ENCODE results near the gene DUSP10. TPM values are rescaled to one million over a fixed set of nuclear protein-coding genes. Genes with fewer than 3 reads are reported as not detected.

DUSP10 gene
- total RNA-seq, 6 donors from 2014 or later: 7.7 to 13.7 (median 11.9) TPM

DNA sequence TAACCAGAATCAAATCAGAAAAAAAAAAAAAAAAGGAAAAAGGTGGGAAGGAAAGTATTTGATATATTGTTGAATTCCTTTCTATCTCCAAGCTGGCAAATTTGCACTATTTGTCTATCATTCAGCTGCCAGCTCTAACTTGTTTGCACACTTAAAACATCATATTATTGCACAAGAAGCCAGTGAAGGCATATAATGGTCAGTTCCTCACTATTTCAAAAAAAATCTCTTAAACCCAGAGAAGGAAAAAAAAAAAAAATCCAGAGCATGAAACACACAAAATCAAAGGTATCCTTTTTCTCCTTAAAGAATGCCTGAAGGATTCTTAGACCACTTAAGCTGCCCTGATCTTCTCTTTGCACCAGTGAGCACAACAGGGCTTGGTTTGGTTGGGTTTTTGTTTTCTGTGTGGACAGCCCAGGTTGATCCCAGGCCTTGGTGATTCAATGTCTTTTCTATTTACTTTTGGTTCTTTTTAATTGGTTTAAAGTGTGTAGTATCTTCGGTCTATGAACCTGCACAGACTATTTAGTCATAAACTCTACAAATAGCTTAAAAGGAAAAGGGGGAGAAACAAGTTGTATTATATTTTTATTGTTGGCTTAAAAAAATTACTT lies 40.2 kb downstream of the DUSP10 start:
- ATAC-seq (ENCODE audit: low FRiP score in 2 of 2) (no peak), DNase-seq (no peak)
- 57 to 77% methylated on average over 1 of the region's 1 CpG for WGBS, 2 donors
- H3K36me3 ChIP-seq: peaks cover 0 to 28% (median 7%) of the 10 kb centered on the region in 4 donors
- no peaks in the 10 kb centered on the region for H3K9me3 ChIP-seq
- TF ChIP-seq POLR2AphosphoS5 (IDR thresholded peaks at IDR 0.05): no peak
- TF ChIP-seq POLR2A (IDR thresholded peaks at IDR 0.05): no peak
- TF ChIP-seq, protein P1, sequence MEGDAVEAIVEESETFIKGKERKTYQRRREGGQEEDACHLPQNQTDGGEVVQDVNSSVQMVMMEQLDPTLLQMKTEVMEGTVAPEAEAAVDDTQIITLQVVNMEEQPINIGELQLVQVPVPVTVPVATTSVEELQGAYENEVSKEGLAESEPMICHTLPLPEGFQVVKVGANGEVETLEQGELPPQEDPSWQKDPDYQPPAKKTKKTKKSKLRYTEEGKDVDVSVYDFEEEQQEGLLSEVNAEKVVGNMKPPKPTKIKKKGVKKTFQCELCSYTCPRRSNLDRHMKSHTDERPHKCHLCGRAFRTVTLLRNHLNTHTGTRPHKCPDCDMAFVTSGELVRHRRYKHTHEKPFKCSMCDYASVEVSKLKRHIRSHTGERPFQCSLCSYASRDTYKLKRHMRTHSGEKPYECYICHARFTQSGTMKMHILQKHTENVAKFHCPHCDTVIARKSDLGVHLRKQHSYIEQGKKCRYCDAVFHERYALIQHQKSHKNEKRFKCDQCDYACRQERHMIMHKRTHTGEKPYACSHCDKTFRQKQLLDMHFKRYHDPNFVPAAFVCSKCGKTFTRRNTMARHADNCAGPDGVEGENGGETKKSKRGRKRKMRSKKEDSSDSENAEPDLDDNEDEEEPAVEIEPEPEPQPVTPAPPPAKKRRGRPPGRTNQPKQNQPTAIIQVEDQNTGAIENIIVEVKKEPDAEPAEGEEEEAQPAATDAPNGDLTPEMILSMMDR (IDR thresholded peaks at IDR 0.05): no peak
- TF ChIP-seq EP300 (IDR thresholded peaks at IDR 0.05): no peak
- H3K27me3 ChIP-seq: no peaks in the 10 kb centered on the region
- H3K4me3 ChIP-seq: no peak overlapping the region
- peaks cover 0 to 5% (median 1%) of the 10 kb centered on the region in 4 donors for H3K4me1 ChIP-seq
- no peak overlapping the region for H3K27ac ChIP-seq

DNA sequence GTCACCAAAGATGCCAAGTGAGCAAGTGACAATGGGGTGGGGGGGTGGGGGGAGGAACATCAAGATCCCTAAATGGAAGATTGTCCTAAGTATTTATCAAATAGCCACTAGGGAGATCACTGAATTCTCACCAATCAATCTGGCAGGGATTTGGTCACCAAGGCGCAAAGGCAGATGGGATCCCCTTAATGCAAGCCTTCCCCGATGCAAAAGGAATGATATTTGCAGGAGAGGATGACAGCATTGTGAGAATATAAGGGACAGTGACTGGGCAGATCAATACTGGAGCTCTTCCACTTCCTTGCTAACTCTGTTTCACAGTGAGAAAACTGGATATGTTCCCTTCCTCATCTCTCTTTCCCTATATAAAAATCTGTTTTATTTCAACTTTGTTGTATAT lies 40.9 kb downstream of the DUSP10 start:
- H3K4me3 ChIP-seq: no peak overlapping the region
- H3K36me3 ChIP-seq: peaks cover 0 to 25% (median 5%) of the 10 kb centered on the region in 4 donors
- TF ChIP-seq EP300 (IDR thresholded peaks at IDR 0.05) (no peak), POLR2A (IDR thresholded peaks at IDR 0.05) (no peak), POLR2AphosphoS5 (IDR thresholded peaks at IDR 0.05) (no peak)
- TF ChIP-seq, protein P1 (IDR thresholded peaks at IDR 0.05): no peak
- WGBS, 2 donors: 48 to 76% methylated on average over 2 of the region's 2 CpGs
- ATAC-seq (ENCODE audit: low FRiP score in 2 of 2): no peak
- peaks cover 0 to 5% (median 1%) of the 10 kb centered on the region in 4 donors for H3K4me1 ChIP-seq
- DNase-seq: no peak
- H3K27ac ChIP-seq: no peak overlapping the region
- no peaks in the 10 kb centered on the region for H3K9me3 ChIP-seq
- no peaks in the 10 kb centered on the region for H3K27me3 ChIP-seq

DNA sequence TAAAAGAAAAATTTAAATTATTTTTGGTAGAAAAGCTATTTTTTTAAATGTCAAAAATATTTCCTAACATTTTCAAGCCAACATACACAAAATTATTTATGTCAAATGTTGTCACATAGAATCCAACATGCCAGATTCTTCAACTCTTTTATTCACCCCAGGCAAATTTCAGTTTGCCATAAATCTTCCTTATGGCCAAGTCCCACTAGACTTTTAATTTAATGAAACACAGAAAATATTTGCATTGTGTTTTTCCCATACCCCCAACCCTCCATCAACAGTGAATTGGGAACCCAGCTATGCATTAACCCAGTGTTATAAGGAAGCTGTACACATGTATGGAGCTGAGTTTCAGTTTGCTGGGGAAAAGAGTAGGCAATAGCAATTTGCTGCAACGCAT lies 41.4 kb downstream of the DUSP10 start:
- H3K27me3 ChIP-seq: no peaks in the 10 kb centered on the region
- peaks cover 0 to 21% (median 3%) of the 10 kb centered on the region in 4 donors for H3K36me3 ChIP-seq
- ATAC-seq (ENCODE audit: low FRiP score in 2 of 2): no peak
- no peak overlapping the region for H3K27ac ChIP-seq
- H3K4me3 ChIP-seq: no peak overlapping the region
- peaks cover 0 to 5% (median 1%) of the 10 kb centered on the region in 4 donors for H3K4me1 ChIP-seq
- WGBS, 2 donors: 100% methylated on average over 1 of the region's 1 CpG
- TF ChIP-seq POLR2AphosphoS5 (IDR thresholded peaks at IDR 0.05): no peak
- TF ChIP-seq, protein P1 (IDR thresholded peaks at IDR 0.05): no peak
- TF ChIP-seq POLR2A (IDR thresholded peaks at IDR 0.05): no peak
- no peak for TF ChIP-seq EP300 (IDR thresholded peaks at IDR 0.05)
- no peak for DNase-seq
- no peaks in the 10 kb centered on the region for H3K9me3 ChIP-seq

DNA sequence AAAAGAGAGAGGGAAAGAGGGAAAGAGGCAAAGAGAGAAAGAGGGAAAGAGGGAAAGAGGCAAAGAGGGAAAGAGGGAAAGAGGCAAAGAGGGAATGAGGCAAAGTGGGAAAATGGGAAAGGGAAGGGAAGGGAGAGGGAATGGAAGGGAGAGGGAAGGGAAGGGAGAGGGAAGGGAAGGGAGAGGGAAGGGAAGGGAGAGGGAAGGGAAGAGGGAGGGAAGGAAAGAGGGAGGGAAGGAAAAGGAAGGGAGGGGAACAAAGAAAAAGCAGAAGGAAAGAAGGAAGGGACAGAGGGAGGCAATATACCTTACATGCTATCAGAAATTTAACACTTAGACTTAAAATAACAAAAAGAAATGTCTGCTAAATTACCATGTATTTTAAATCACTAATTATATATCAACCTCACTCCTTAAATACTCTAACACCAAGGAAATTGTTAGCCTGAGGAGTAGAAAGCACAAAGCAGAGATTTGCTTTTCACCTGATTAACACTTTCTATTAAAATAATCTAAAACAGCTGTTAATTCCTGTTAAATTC lies 41.8 kb downstream of the DUSP10 start:
- ATAC-seq (ENCODE audit: low FRiP score in 2 of 2): no peak
- no peaks in the 10 kb centered on the region for H3K9me3 ChIP-seq
- no peaks in the 10 kb centered on the region for H3K27me3 ChIP-seq
- peaks cover 0 to 16% (median 0%) of the 10 kb centered on the region in 4 donors for H3K36me3 ChIP-seq
- DNase-seq: no peak
- no peak overlapping the region for H3K4me3 ChIP-seq
- peaks cover 0 to 5% (median 0%) of the 10 kb centered on the region in 4 donors for H3K4me1 ChIP-seq
- TF ChIP-seq, protein P1 (IDR thresholded peaks at IDR 0.05): no peak
- TF ChIP-seq POLR2AphosphoS5 (IDR thresholded peaks at IDR 0.05) (no peak), EP300 (IDR thresholded peaks at IDR 0.05) (no peak), POLR2A (IDR thresholded peaks at IDR 0.05) (no peak)
- peak overlapping the region in 1 of 4 donors; percentile 13 for H3K27ac ChIP-seq

DNA sequence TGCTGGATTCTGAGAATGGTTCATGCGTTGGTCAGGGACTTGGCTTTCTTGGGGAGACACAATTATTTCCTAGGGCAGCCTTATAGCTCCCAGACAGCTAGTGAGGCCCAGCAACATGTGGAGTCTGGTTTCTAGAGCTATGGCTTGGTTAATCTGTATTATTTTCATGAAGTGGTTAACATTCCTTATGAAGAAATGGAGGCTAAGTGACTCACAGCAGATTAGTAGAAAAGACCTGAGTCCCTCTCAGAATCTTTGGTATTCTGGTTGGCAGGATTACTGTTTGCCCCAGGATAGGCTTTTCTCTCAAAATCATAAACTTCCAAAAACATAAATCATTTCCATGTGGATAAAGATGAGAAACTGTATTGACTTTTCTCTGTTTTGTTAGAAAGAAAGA lies 42.3 kb downstream of the DUSP10 start:
- peak overlapping the region in 1 of 4 donors; percentile 13 for H3K27ac ChIP-seq
- peaks cover 0 to 2% (median 0%) of the 10 kb centered on the region in 4 donors for H3K4me1 ChIP-seq
- H3K9me3 ChIP-seq: no peaks in the 10 kb centered on the region
- no peaks in the 10 kb centered on the region for H3K27me3 ChIP-seq
- TF ChIP-seq POLR2A (IDR thresholded peaks at IDR 0.05) (no peak), POLR2AphosphoS5 (IDR thresholded peaks at IDR 0.05) (no peak), EP300 (IDR thresholded peaks at IDR 0.05) (no peak)
- TF ChIP-seq, protein P1 (IDR thresholded peaks at IDR 0.05): no peak
- DNase-seq: no peak
- H3K36me3 ChIP-seq: peaks cover 0 to 16% (median 0%) of the 10 kb centered on the region in 4 donors
- 93% methylated on average over 1 of the region's 1 CpG for WGBS, 2 donors
- no peak for ATAC-seq (ENCODE audit: low FRiP score in 2 of 2)
- H3K4me3 ChIP-seq: no peak overlapping the region
